Mesenchymal stem cell (in vitro differentiated cells and primary cell): ENCODE measurements around the gene TKTL1.
"Not testable (repeated sequence)": the region's sequence is repeated elsewhere in the genome, so short reads cannot be mapped to it uniquely, and the experiment has no call there.

Experiments
- DNase-seq: peaks from one replicate; pipeline ENCODE4 v3.0.0-alpha.2; 2013
- H2AFZ ChIP-seq: one replicate; pipeline ENCODE4 v1.6.1; 2013; ENCODE audit warnings: low read depth, mild to moderate bottlenecking, control low read depth, inconsistent platforms, low read length, moderate library complexity
- H2AK5ac ChIP-seq: 2 replicates; pipeline ENCODE4 v1.6.1; 2013; ENCODE audit warnings: low read length, moderate library complexity, mild to moderate bottlenecking, inconsistent platforms; ENCODE audit not compliant: severe bottlenecking
- H2BK120ac ChIP-seq: one replicate; pipeline ENCODE4 v1.6.1; 2013; ENCODE audit warnings: low read depth, mild to moderate bottlenecking, inconsistent platforms, low read length, moderate library complexity
- H2BK12ac ChIP-seq, 2 experiments: one replicate each; pipeline ENCODE4 v1.6.1; 2013; ENCODE audit warnings: inconsistent platforms in 2 of 2, low read length in 2 of 2, mild to moderate bottlenecking in 2 of 2, moderate library complexity in 2 of 2, control low read depth in 1 of 2
- H2BK15ac ChIP-seq: one replicate; pipeline ENCODE4 v1.6.1; 2013; ENCODE audit warnings: mild to moderate bottlenecking, low read depth, inconsistent platforms; ENCODE audit not compliant: poor library complexity, severe bottlenecking
- H2BK5ac ChIP-seq: 2 replicates; pipeline ENCODE4 v1.6.1; 2013; ENCODE audit warnings: low read depth, mild to moderate bottlenecking, low read length, control low read depth, inconsistent platforms; ENCODE audit not compliant: poor library complexity, severe bottlenecking
- H3K14ac ChIP-seq, 2 experiments: one replicate each; pipeline ENCODE4 v1.6.1; 2013; ENCODE audit warnings: inconsistent platforms in 2 of 2, low read length in 2 of 2, control low read depth in 1 of 2, mild to moderate bottlenecking in 1 of 2, moderate library complexity in 1 of 2
- H3K18ac ChIP-seq, 2 experiments: one replicate each; pipeline ENCODE4 v1.6.1; 2013; ENCODE audit warnings: inconsistent platforms in 2 of 2, low read length in 2 of 2, control low read depth in 1 of 2, low read depth in 1 of 2, mild to moderate bottlenecking in 1 of 2
- H3K23ac ChIP-seq, 2 experiments: one replicate each; pipeline ENCODE4 v1.6.1; 2013; ENCODE audit warnings: inconsistent platforms in 2 of 2, low read length in 2 of 2, mild to moderate bottlenecking in 2 of 2, moderate library complexity in 2 of 2, control low read depth in 1 of 2
- H3K27ac ChIP-seq: 2 replicates; pipeline ENCODE4 v1.5.1; 2013; ENCODE audit warnings: mild to moderate bottlenecking, moderate library complexity, low read length, control low read depth, inconsistent platforms; ENCODE audit not compliant: poor library complexity, severe bottlenecking
- H3K27me3 ChIP-seq, 2 experiments: 2 replicates each; pipeline versions ENCODE4 v1.6.1 to v1.7.0; 2013; ENCODE audit warnings: low read length in 2 of 2, mild to moderate bottlenecking in 2 of 2, moderate library complexity in 2 of 2, control low read depth in 1 of 2, inconsistent platforms in 1 of 2; ENCODE audit not compliant: control insufficient read depth in 1 of 2, insufficient read depth in 1 of 2
- H3K36me3 ChIP-seq, 2 experiments: 2 replicates each; pipeline versions ENCODE4 v1.6.1 to v1.7.0; 2013; ENCODE audit warnings: low read length in 2 of 2, control low read depth in 1 of 2, inconsistent platforms in 1 of 2, low read depth in 1 of 2, mild to moderate bottlenecking in 1 of 2; ENCODE audit not compliant: insufficient read depth in 2 of 2, control insufficient read depth in 1 of 2
- H3K4ac ChIP-seq, 2 experiments: one replicate each; pipeline ENCODE4 v1.6.1; 2013; ENCODE audit warnings: inconsistent platforms in 2 of 2, low read length in 2 of 2, mild to moderate bottlenecking in 2 of 2, moderate library complexity in 2 of 2, control low read depth in 1 of 2, low read depth in 1 of 2
- H3K4me1 ChIP-seq: 2 replicates; pipeline ENCODE4 v1.6.1; 2013; ENCODE audit warnings: low read depth, low read length, control low read depth; ENCODE audit not compliant: control insufficient read depth, insufficient read depth
- H3K4me2 ChIP-seq: 2 replicates; pipeline ENCODE4 v1.6.1; 2013; ENCODE audit warnings: low read length, mild to moderate bottlenecking, inconsistent platforms; ENCODE audit not compliant: poor library complexity, severe bottlenecking
- H3K4me3 ChIP-seq, 2 experiments: 2 replicates each; pipeline versions ENCODE4 v1.5.1 to v1.7.0; 2013; ENCODE audit warnings: low read length in 2 of 2, mild to moderate bottlenecking in 2 of 2, control low read depth in 1 of 2, low read depth in 1 of 2; ENCODE audit not compliant: insufficient read depth in 1 of 2
- H3K79me1 ChIP-seq: replicated peaks from 2 replicates; pipeline ENCODE4 v1.6.1; 2013; ENCODE audit warnings: mild to moderate bottlenecking, control low read depth, low read length, inconsistent platforms; ENCODE audit not compliant: poor library complexity, severe bottlenecking
- H3K9ac ChIP-seq: 2 replicates; pipeline ENCODE4 v1.7.0; 2013; ENCODE audit warnings: mild to moderate bottlenecking, low read length, moderate library complexity
- H3K9me3 ChIP-seq: 2 replicates; pipeline ENCODE4 v1.7.0; 2013; ENCODE audit warnings: mild to moderate bottlenecking, low read length; ENCODE audit not compliant: control insufficient read depth
- H4K8ac ChIP-seq: one replicate; pipeline ENCODE4 v1.6.1; 2013; ENCODE audit warnings: inconsistent platforms, mild to moderate bottlenecking, low read length, moderate library complexity
- H4K91ac ChIP-seq: one replicate; pipeline ENCODE4 v1.6.1; 2013; ENCODE audit warnings: mild to moderate bottlenecking, low read length, inconsistent platforms
- WGBS: methylation state at CpG from one replicate; pipeline ENCODE4 v1.1.7; 2013; ENCODE audit warnings: mixed read lengths; 5-methylcytosine and 5-hydroxymethylcytosine counted together

Gene TKTL1

DNA sequence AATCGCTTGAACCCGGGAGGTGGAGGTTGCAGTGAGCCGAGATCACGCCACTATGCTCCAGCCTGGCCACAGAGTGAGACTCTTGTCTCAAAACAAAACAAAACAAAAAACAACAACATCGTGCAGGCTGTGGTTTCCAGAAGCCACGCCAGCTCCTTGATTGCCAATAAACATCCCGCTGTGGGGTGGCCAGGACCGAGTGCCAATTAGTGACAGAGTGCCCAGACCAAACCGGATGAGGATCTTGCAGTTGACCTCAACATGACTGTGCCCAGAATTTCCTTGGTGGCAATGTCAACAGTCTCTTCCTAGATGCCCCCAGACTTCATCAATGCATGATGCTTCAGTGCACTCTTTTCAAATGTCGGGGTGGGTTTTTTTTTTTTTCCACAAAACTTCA is 36.9 kb upstream of the TKTL1 start:
- not testable (repeated sequence) for H3K27ac ChIP-seq, H3K4me2 ChIP-seq, H2BK15ac ChIP-seq, H3K27me3 ChIP-seq, H3K14ac ChIP-seq, H3K9me3 ChIP-seq, H2BK12ac ChIP-seq, H4K91ac ChIP-seq, H3K4ac ChIP-seq, H2BK120ac ChIP-seq, H4K8ac ChIP-seq, H3K36me3 ChIP-seq, H2AK5ac ChIP-seq, H3K4me1 ChIP-seq, H3K79me1 ChIP-seq, H3K18ac ChIP-seq, H3K23ac ChIP-seq, DNase-seq, H2AFZ ChIP-seq, H2BK5ac ChIP-seq, H3K9ac ChIP-seq, H3K4me3 ChIP-seq
- WGBS = no CpG with 5 or more reads among the region's 10 CpGs

DNA sequence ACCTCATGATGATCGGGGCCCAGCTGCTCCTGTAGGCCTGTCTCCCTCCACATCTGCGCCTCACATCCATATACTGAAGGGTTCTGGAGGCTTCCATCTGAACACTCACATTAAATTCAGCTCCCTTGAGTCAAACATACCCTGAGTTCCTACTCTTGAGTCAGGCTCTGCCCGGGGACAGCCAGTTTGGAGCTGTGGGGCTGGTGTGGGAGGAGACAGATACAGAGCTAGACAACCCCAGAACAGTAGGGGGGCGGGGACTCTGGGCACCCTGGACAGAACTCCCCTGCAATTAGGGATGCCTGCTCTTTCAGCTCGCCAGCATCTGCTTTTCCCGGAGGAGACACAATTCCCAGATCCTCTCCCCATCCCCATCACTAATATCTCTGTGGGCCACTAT is 32.5 kb upstream of the TKTL1 start:
- H4K8ac ChIP-seq, H4K91ac ChIP-seq: not testable (repeated sequence)
- no CpG with 5 or more reads among the region's 6 CpGs for WGBS

DNA sequence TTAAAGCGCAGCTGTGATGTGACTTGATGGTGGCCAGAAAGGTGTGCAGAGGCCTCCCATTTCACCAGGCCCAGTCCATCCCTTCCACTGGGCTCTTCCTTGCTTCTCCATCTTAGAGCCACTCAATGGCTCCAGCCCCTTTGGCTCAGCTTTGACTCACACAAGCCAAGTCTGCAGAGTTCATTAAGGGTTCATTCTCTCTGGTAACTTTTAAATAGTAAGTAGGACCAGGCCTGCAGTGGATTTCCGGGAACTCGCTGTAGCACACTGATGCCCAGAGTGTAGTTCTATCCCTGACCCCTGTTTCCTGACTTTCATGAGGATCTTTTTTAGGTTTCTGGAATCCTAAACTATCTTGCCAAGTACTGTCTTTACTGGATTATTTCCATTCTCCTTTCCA is 26.4 kb upstream of the TKTL1 start:
- H2AK5ac ChIP-seq, H2AFZ ChIP-seq, H2BK120ac ChIP-seq, DNase-seq, H3K14ac ChIP-seq, H3K9me3 ChIP-seq, H3K4me3 ChIP-seq, H2BK12ac ChIP-seq, H3K23ac ChIP-seq, H3K27me3 ChIP-seq, H3K27ac ChIP-seq, H3K4ac ChIP-seq, H3K79me1 ChIP-seq, H2BK15ac ChIP-seq, H4K8ac ChIP-seq, H2BK5ac ChIP-seq, H3K36me3 ChIP-seq, H3K18ac ChIP-seq, H3K9ac ChIP-seq, H3K4me1 ChIP-seq, H4K91ac ChIP-seq, H3K4me2 ChIP-seq: not testable (repeated sequence)
- WGBS = no CpG with 5 or more reads among the region's 3 CpGs

More for the DNA sequence above, 32.5 kb upstream of the TKTL1 start:
- not testable (repeated sequence) for H3K23ac ChIP-seq, H2BK120ac ChIP-seq, H3K27me3 ChIP-seq, H3K9me3 ChIP-seq, H3K36me3 ChIP-seq, DNase-seq, H2BK15ac ChIP-seq, H2AFZ ChIP-seq, H2BK5ac ChIP-seq, H3K9ac ChIP-seq, H3K4me2 ChIP-seq, H3K79me1 ChIP-seq, H2BK12ac ChIP-seq, H3K14ac ChIP-seq, H3K27ac ChIP-seq, H3K18ac ChIP-seq, H3K4me1 ChIP-seq, H2AK5ac ChIP-seq, H3K4me3 ChIP-seq, H3K4ac ChIP-seq

DNA sequence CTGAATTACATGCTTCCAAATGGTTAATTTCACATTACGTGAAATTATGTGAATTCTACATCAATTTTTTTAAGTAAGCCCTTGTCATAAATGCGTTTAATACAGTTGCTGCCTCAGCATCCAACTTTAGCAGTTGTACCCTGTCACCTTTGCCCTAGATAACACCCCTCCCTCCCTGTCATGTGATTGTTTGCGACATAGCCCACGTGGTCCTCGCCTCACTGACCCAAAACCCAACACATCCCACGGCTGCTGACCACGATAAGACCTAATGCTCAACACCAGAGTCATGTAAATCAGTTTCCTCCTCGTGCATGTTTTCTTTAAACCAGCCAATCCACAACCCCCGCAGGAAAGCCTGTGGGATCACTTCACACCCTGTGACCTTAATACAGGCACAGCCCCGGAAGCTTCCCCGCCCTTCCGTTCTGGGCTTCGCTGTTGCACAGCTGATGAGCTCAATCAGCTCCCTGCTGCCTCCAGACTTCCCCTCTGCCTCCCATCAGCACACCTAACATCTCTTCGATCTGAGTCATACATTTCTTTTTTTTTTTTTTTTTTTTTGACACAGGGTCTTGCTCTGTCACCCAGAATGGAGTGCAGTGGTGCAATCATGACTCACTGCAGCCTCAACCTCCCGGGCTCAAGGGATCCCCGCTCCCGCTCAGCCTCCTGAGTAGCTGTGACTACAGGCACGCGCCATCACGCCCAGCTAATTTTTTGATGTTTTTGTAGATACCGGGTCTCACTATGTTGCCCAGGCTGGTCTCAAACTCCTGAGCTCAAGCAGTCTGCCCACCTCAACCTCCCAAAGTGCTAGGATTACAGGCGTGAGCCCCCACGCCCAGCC is 10.9 kb upstream of the TKTL1 start:
- not testable (repeated sequence) for H3K36me3 ChIP-seq, H3K14ac ChIP-seq, H3K79me1 ChIP-seq, H2AK5ac ChIP-seq, H3K4ac ChIP-seq, H3K27ac ChIP-seq, H3K4me2 ChIP-seq, H3K27me3 ChIP-seq, H3K4me1 ChIP-seq, H4K91ac ChIP-seq, H2BK5ac ChIP-seq, H2BK120ac ChIP-seq, H2BK12ac ChIP-seq, H3K18ac ChIP-seq, H3K9ac ChIP-seq, H3K23ac ChIP-seq, H3K9me3 ChIP-seq, H2BK15ac ChIP-seq, DNase-seq, H4K8ac ChIP-seq, H3K4me3 ChIP-seq, H2AFZ ChIP-seq
- WGBS = no CpG with 5 or more reads among the region's 23 CpGs
